T-helper 2 cell treated with Interferon-gamma antibody and Interleukin-4, amounts not matched to agents 5 μg/mL and 100 μg/mL, for 36 hours (primary cell): Measurements from ENCODE around the gene DPH6.
"Not testable (repeated sequence)": the region's sequence is repeated elsewhere in the genome, so short reads cannot be mapped to it uniquely, and the experiment has no call there.

Source experiments
- DNase-seq: peaks from one replicate; pipeline ENCODE4 v3.0.0; 2021; ENCODE audit warnings: low spot score
- H3K27ac Mint-ChIP-seq: one replicate; pipeline ENCODE4 v1.8.0; 2021; ENCODE audit warnings: mild to moderate bottlenecking, mixed read lengths
- H3K27me3 Mint-ChIP-seq: one replicate; pipeline ENCODE4 v1.8.0; 2021; ENCODE audit warnings: low read depth, mixed read lengths
- H3K36me3 Mint-ChIP-seq: one replicate; pipeline ENCODE4 v1.8.0; 2021; ENCODE audit warnings: low read depth, mixed read lengths
- H3K4me1 Mint-ChIP-seq: one replicate; pipeline ENCODE4 v1.8.0; 2021; ENCODE audit warnings: low read depth, mixed read lengths
- H3K4me3 Mint-ChIP-seq: one replicate; pipeline ENCODE4 v1.8.0; 2022; ENCODE audit warnings: mild to moderate bottlenecking, moderate library complexity, mixed read lengths
- H3K9me3 Mint-ChIP-seq: one replicate; pipeline ENCODE4 v1.8.0; 2021; ENCODE audit warnings: mixed read lengths

The DPH6 gene

GRCh38 chr15:35455201-35455600 is 90.8 kb downstream of the DPH6 start:
- H3K9me3 Mint-ChIP-seq = no peaks in the 10 kb centered on the region
- H3K27ac Mint-ChIP-seq = no peak overlapping the region
- DNase-seq = no peak
- no peaks in the 10 kb centered on the region for H3K27me3 Mint-ChIP-seq
- H3K4me1 Mint-ChIP-seq = no peaks in the 10 kb centered on the region
- H3K4me3 Mint-ChIP-seq = no peak overlapping the region
- H3K36me3 Mint-ChIP-seq = no peaks in the 10 kb centered on the region

- Mint-ChIP-seq H3K27ac (no peak overlapping the region), H3K36me3 (no peaks in the 10 kb centered on the region), H3K27me3 (no peaks in the 10 kb centered on the region), H3K4me1 (no peaks in the 10 kb centered on the region), H3K9me3 (no peaks in the 10 kb centered on the region), H3K4me3 (no peak overlapping the region)
- DNase-seq = no peak
Observed at GRCh38 chr15:35450492-35450891, 95.5 kb downstream of the DPH6 start.

- no peak for DNase-seq
- H3K27ac Mint-ChIP-seq = no peak overlapping the region
- H3K9me3 Mint-ChIP-seq = no peaks in the 10 kb centered on the region
- H3K4me3 Mint-ChIP-seq = no peak overlapping the region
- no peaks in the 10 kb centered on the region for H3K27me3 Mint-ChIP-seq
- H3K4me1 Mint-ChIP-seq = no peaks in the 10 kb centered on the region
- no peaks in the 10 kb centered on the region for H3K36me3 Mint-ChIP-seq
Observed at GRCh38 chr15:35448294-35448693, 97.7 kb downstream of the DPH6 start.

GRCh38 chr15:35445891-35446290 is 100.1 kb downstream of the DPH6 start:
- DNase-seq = no peak
- no peaks in the 10 kb centered on the region for H3K36me3 Mint-ChIP-seq
- H3K4me3 Mint-ChIP-seq = no peak overlapping the region

GRCh38 chr15:35444557-35445204 is 101.3 kb downstream of the DPH6 start:
- DNase-seq = no peak
- H3K27ac Mint-ChIP-seq = no peak overlapping the region

More at GRCh38 chr15:35445891-35446290, 100.1 kb downstream of the DPH6 start:
- H3K27me3 Mint-ChIP-seq = no peaks in the 10 kb centered on the region
- peaks cover 3% of the 10 kb centered on the region for H3K9me3 Mint-ChIP-seq
- H3K27ac Mint-ChIP-seq = no peak overlapping the region
- no peaks in the 10 kb centered on the region for H3K4me1 Mint-ChIP-seq

GRCh38 chr15:35443376-35443775 is 102.6 kb downstream of the DPH6 start:
- Mint-ChIP-seq H3K36me3 (no peaks in the 10 kb centered on the region), H3K4me1 (no peaks in the 10 kb centered on the region), H3K27ac (no peak overlapping the region), H3K4me3 (no peak overlapping the region), H3K9me3 (peaks cover 3% of the 10 kb centered on the region), H3K27me3 (no peaks in the 10 kb centered on the region)
- DNase-seq = no peak

More at GRCh38 chr15:35444557-35445204, 101.3 kb downstream of the DPH6 start:
- peaks cover 3% of the 10 kb centered on the region for H3K9me3 Mint-ChIP-seq
- H3K4me3 Mint-ChIP-seq = no peak overlapping the region
- H3K36me3 Mint-ChIP-seq = no peaks in the 10 kb centered on the region
- H3K27me3 Mint-ChIP-seq = no peaks in the 10 kb centered on the region
- no peaks in the 10 kb centered on the region for H3K4me1 Mint-ChIP-seq

GRCh38 chr15:35442742-35443141 is 103.2 kb downstream of the DPH6 start:
- H3K9me3 Mint-ChIP-seq = peaks cover 3% of the 10 kb centered on the region
- H3K4me1 Mint-ChIP-seq = no peaks in the 10 kb centered on the region
- H3K4me3 Mint-ChIP-seq = no peak overlapping the region
- no peak for DNase-seq
- no peaks in the 10 kb centered on the region for H3K36me3 Mint-ChIP-seq
- H3K27me3 Mint-ChIP-seq = no peaks in the 10 kb centered on the region
- H3K27ac Mint-ChIP-seq = no peak overlapping the region

GRCh38 chr15:35441279-35441678 is 104.7 kb downstream of the DPH6 start:
- H3K36me3 Mint-ChIP-seq, H3K4me3 Mint-ChIP-seq: not testable (repeated sequence)

GRCh38 chr15:35440265-35440664 is 105.7 kb downstream of the DPH6 start:
- H3K27ac Mint-ChIP-seq = no peak overlapping the region
- no peaks in the 10 kb centered on the region for H3K4me1 Mint-ChIP-seq
- no peak for DNase-seq
- peaks cover 3% of the 10 kb centered on the region for H3K9me3 Mint-ChIP-seq
- H3K4me3 Mint-ChIP-seq = no peak overlapping the region
- H3K36me3 Mint-ChIP-seq = no peaks in the 10 kb centered on the region
- H3K27me3 Mint-ChIP-seq = no peaks in the 10 kb centered on the region

More at GRCh38 chr15:35441279-35441678, 104.7 kb downstream of the DPH6 start:
- H3K27me3 Mint-ChIP-seq, H3K27ac Mint-ChIP-seq, H3K4me1 Mint-ChIP-seq, H3K9me3 Mint-ChIP-seq, DNase-seq: not testable (repeated sequence)

- H3K4me1 Mint-ChIP-seq = no peaks in the 10 kb centered on the region
- DNase-seq = no peak
- no peaks in the 10 kb centered on the region for H3K36me3 Mint-ChIP-seq
- no peak overlapping the region for H3K27ac Mint-ChIP-seq
- peaks cover 3% of the 10 kb centered on the region for H3K9me3 Mint-ChIP-seq
- H3K4me3 Mint-ChIP-seq = no peak overlapping the region
- H3K27me3 Mint-ChIP-seq = no peaks in the 10 kb centered on the region
Observed at GRCh38 chr15:35439291-35439690, 106.7 kb downstream of the DPH6 start.

GRCh38 chr15:35437157-35437556 is 108.8 kb downstream of the DPH6 start:
- no peaks in the 10 kb centered on the region for H3K4me1 Mint-ChIP-seq
- H3K4me3 Mint-ChIP-seq = no peak overlapping the region
- no peak overlapping the region for H3K27ac Mint-ChIP-seq
- no peak for DNase-seq
- no peaks in the 10 kb centered on the region for H3K27me3 Mint-ChIP-seq
- no peaks in the 10 kb centered on the region for H3K36me3 Mint-ChIP-seq
- peaks cover 3% of the 10 kb centered on the region for H3K9me3 Mint-ChIP-seq

- Mint-ChIP-seq H3K4me1 (no peaks in the 10 kb centered on the region), H3K36me3 (no peaks in the 10 kb centered on the region), H3K4me3 (no peak overlapping the region), H3K9me3 (peaks cover 2% of the 10 kb centered on the region), H3K27me3 (no peaks in the 10 kb centered on the region), H3K27ac (no peak overlapping the region)
- no peak for DNase-seq
Observed at GRCh38 chr15:35436422-35436821, 109.5 kb downstream of the DPH6 start.

GRCh38 chr15:35431281-35431680 is 114.7 kb downstream of the DPH6 start:
- Mint-ChIP-seq H3K9me3 (no peaks in the 10 kb centered on the region), H3K27me3 (no peaks in the 10 kb centered on the region), H3K27ac (no peak overlapping the region), H3K4me1 (no peaks in the 10 kb centered on the region), H3K4me3 (no peak overlapping the region), H3K36me3 (no peaks in the 10 kb centered on the region)
- no peak for DNase-seq

GRCh38 chr15:35430301-35430700 is 115.7 kb downstream of the DPH6 start:
- Mint-ChIP-seq H3K27me3 (no peaks in the 10 kb centered on the region), H3K9me3 (no peaks in the 10 kb centered on the region), H3K27ac (no peak overlapping the region), H3K4me1 (no peaks in the 10 kb centered on the region), H3K4me3 (no peak overlapping the region), H3K36me3 (no peaks in the 10 kb centered on the region)
- DNase-seq = no peak

GRCh38 chr15:35427496-35427895 is 118.5 kb downstream of the DPH6 start:
- H3K9me3 Mint-ChIP-seq = no peaks in the 10 kb centered on the region
- no peak overlapping the region for H3K4me3 Mint-ChIP-seq
- no peaks in the 10 kb centered on the region for H3K27me3 Mint-ChIP-seq
- no peaks in the 10 kb centered on the region for H3K36me3 Mint-ChIP-seq
- DNase-seq = no peak
- H3K27ac Mint-ChIP-seq = no peak overlapping the region
- no peaks in the 10 kb centered on the region for H3K4me1 Mint-ChIP-seq
